ENCODE results near the gene FRY.

DNA sequence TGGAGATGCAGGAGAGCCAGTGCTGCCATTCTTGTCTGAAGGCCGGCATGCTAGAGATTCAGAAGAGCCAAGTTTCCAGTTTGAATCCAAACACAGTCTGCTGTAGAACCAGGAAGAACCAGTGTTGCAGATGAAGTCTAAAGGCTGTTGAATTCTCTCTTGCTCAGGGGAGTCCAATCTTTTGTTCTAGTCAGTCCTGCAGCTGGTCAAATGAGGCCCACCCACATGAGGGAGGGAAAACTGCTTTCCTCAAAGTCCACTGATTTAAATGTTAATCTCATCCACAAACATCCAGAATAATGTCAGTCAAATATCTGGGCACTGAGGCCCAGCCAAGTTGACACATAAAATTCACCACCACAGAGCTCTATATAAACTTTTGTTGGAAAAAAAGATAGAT, 136.6 kb downstream of the FRY start:
- TF ChIP-seq CTCF (conservative IDR thresholded peaks at IDR 0.05) (no peak), EZH2 (IDR thresholded peaks at IDR 0.05; ENCODE audit: low read depth) (no peak)

All from PC-9 (cell line).